Thyroid gland (tissue), 4 donors: ENCODE results near the gene NCOR1.

Source experiments
- POLR2A ChIP-seq, 2 donors: fragments of 450-650 bp; IDR thresholded peaks; one replicate each; pipeline ENCODE4 v1.6.1; 2017; ENCODE audit warnings: antibody characterized with exemption in 2 of 2, mild to moderate bottlenecking in 2 of 2, moderate library complexity in 1 of 2
- TF ChIP-seq, protein P1 (sequence below), 6 experiments: fragments of 200-600 bp in 3 of 6; fragments of 450-650 bp in 3 of 6; sonication (generic) in 3 of 6; IDR thresholded peaks; one replicate each; pipeline ENCODE4 v1.5.1; 2016 to 2019; ENCODE audit warnings: antibody characterized with exemption in 6 of 6, mild to moderate bottlenecking in 2 of 6, inconsistent platforms in 1 of 6, moderate library complexity in 1 of 6

GRCh38 chr17:16068323-16068722 lies 147.0 kb downstream of the NCOR1 start:
- TF ChIP-seq, protein P1, sequence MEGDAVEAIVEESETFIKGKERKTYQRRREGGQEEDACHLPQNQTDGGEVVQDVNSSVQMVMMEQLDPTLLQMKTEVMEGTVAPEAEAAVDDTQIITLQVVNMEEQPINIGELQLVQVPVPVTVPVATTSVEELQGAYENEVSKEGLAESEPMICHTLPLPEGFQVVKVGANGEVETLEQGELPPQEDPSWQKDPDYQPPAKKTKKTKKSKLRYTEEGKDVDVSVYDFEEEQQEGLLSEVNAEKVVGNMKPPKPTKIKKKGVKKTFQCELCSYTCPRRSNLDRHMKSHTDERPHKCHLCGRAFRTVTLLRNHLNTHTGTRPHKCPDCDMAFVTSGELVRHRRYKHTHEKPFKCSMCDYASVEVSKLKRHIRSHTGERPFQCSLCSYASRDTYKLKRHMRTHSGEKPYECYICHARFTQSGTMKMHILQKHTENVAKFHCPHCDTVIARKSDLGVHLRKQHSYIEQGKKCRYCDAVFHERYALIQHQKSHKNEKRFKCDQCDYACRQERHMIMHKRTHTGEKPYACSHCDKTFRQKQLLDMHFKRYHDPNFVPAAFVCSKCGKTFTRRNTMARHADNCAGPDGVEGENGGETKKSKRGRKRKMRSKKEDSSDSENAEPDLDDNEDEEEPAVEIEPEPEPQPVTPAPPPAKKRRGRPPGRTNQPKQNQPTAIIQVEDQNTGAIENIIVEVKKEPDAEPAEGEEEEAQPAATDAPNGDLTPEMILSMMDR (IDR thresholded peaks at IDR 0.05) = no peak
- TF ChIP-seq POLR2A (IDR thresholded peaks at IDR 0.05) = no peak
